Measurements from ENCODE around the gene SWT1.
A peak's percentile ranks its signal among the peaks of the same experiment; 100 is the strongest.

Gene SWT1

GRCh38 chr1:185157599-185158412 lies 839 bp downstream of the SWT1 start:
- Histone ChIP-seq H3F3A (ENCODE audit: insufficient read depth, low read length) (no peaks in the 10 kb centered on the region), H3K79me2 (ENCODE audit: insufficient read depth, low read length) (peaks cover 7% of the 10 kb centered on the region), H3K27me3 (ENCODE audit: insufficient read depth, low read length) (no peaks in the 10 kb centered on the region), H3K36me3 (ENCODE audit: insufficient read depth, low read length) (no peaks in the 10 kb centered on the region), H4K20me1 (ENCODE audit: insufficient read depth, low read length) (no peaks in the 10 kb centered on the region), H3K9me3 (ENCODE audit: low read length) (no peaks in the 10 kb centered on the region), H3K9me2 (ENCODE audit: low read depth, low read length) (no peaks in the 10 kb centered on the region), H3K27ac (ENCODE audit: low read depth, low read length, poor library complexity, severe bottlenecking) (no peak overlapping the region), H3K4me2 (ENCODE audit: low read length) (peak overlapping the region; percentile 84), H3K4me1 (ENCODE audit: insufficient read depth, low read length, severe bottlenecking) (peaks cover 22% of the 10 kb centered on the region), H3K4me3 (ENCODE audit: low read depth, low read length, poor library complexity, severe bottlenecking) (peak overlapping the region; percentile 89), H3K9ac (ENCODE audit: low read length) (peak overlapping the region; percentile 70), H2AFZ (ENCODE audit: low read length) (peak overlapping the region; percentile 44; the same call in 1 of the 2 replicates)
- TF ChIP-seq EZH2 (IDR thresholded peaks at IDR 0.05; ENCODE audit: borderline replicate concordance, low read length) = no peak

GRCh38 chr1:185158800-185159199 lies 1.8 kb downstream of the SWT1 start:
- TF ChIP-seq EZH2 (IDR thresholded peaks at IDR 0.05; ENCODE audit: borderline replicate concordance, low read length) = no peak
- H2AFZ ChIP-seq (ENCODE audit: low read length) = no peak overlapping the region
- H3K9me2 ChIP-seq (ENCODE audit: low read depth, low read length) = no peaks in the 10 kb centered on the region
- no peak overlapping the region for H3K27ac ChIP-seq (ENCODE audit: low read depth, low read length, poor library complexity, severe bottlenecking)
- H3K36me3 ChIP-seq (ENCODE audit: insufficient read depth, low read length) = no peaks in the 10 kb centered on the region
- H3K9me3 ChIP-seq (ENCODE audit: low read length) = no peaks in the 10 kb centered on the region
- H3K4me2 ChIP-seq (ENCODE audit: low read length) = no peak overlapping the region
- H4K20me1 ChIP-seq (ENCODE audit: insufficient read depth, low read length) = no peaks in the 10 kb centered on the region
- peaks cover 7% of the 10 kb centered on the region for H3K79me2 ChIP-seq (ENCODE audit: insufficient read depth, low read length)
- H3K4me1 ChIP-seq (ENCODE audit: insufficient read depth, low read length, severe bottlenecking) = peaks cover 22% of the 10 kb centered on the region
- H3F3A ChIP-seq (ENCODE audit: insufficient read depth, low read length) = no peaks in the 10 kb centered on the region
- H3K9ac ChIP-seq (ENCODE audit: low read length) = no peak overlapping the region
- no peak overlapping the region for H3K4me3 ChIP-seq (ENCODE audit: low read depth, low read length, poor library complexity, severe bottlenecking)
- no peaks in the 10 kb centered on the region for H3K27me3 ChIP-seq (ENCODE audit: insufficient read depth, low read length)

- Histone ChIP-seq H3K9me2 (ENCODE audit: low read depth, low read length) (no peaks in the 10 kb centered on the region), H3K4me1 (ENCODE audit: insufficient read depth, low read length, severe bottlenecking) (peaks cover 17% of the 10 kb centered on the region), H3K4me2 (ENCODE audit: low read length) (no peak overlapping the region), H3K4me3 (ENCODE audit: low read depth, low read length, poor library complexity, severe bottlenecking) (no peak overlapping the region), H3K36me3 (ENCODE audit: insufficient read depth, low read length) (no peaks in the 10 kb centered on the region), H3K27me3 (ENCODE audit: insufficient read depth, low read length) (no peaks in the 10 kb centered on the region), H3K9me3 (ENCODE audit: low read length) (no peaks in the 10 kb centered on the region), H3K27ac (ENCODE audit: low read depth, low read length, poor library complexity, severe bottlenecking) (no peak overlapping the region), H3K79me2 (ENCODE audit: insufficient read depth, low read length) (peaks cover 7% of the 10 kb centered on the region), H2AFZ (ENCODE audit: low read length) (no peak overlapping the region), H4K20me1 (ENCODE audit: insufficient read depth, low read length) (no peaks in the 10 kb centered on the region), H3F3A (ENCODE audit: insufficient read depth, low read length) (no peaks in the 10 kb centered on the region), H3K9ac (ENCODE audit: low read length) (no peak overlapping the region)
- no peak for TF ChIP-seq EZH2 (IDR thresholded peaks at IDR 0.05; ENCODE audit: borderline replicate concordance, low read length)
- no peak for TF ChIP-seq CTCF (IDR thresholded peaks at IDR 0.05; ENCODE audit: low read length)
Measured at GRCh38 chr1:185159966-185160365, 3.0 kb downstream of the SWT1 start.

- Histone ChIP-seq H3K36me3 (ENCODE audit: insufficient read depth, low read length) (no peaks in the 10 kb centered on the region), H3K4me1 (ENCODE audit: insufficient read depth, low read length, severe bottlenecking) (peaks cover 7% of the 10 kb centered on the region), H3F3A (ENCODE audit: insufficient read depth, low read length) (no peaks in the 10 kb centered on the region), H3K27me3 (ENCODE audit: insufficient read depth, low read length) (no peaks in the 10 kb centered on the region), H2AFZ (ENCODE audit: low read length) (no peak overlapping the region), H3K9me3 (ENCODE audit: low read length) (no peaks in the 10 kb centered on the region), H4K20me1 (ENCODE audit: insufficient read depth, low read length) (no peaks in the 10 kb centered on the region), H3K27ac (ENCODE audit: low read depth, low read length, poor library complexity, severe bottlenecking) (no peak overlapping the region), H3K4me2 (ENCODE audit: low read length) (no peak overlapping the region), H3K79me2 (ENCODE audit: insufficient read depth, low read length) (no peaks in the 10 kb centered on the region), H3K9me2 (ENCODE audit: low read depth, low read length) (no peaks in the 10 kb centered on the region), H3K9ac (ENCODE audit: low read length) (no peak overlapping the region), H3K4me3 (ENCODE audit: low read depth, low read length, poor library complexity, severe bottlenecking) (no peak overlapping the region)
- TF ChIP-seq CTCF (IDR thresholded peaks at IDR 0.05; ENCODE audit: low read length) (no peak), EZH2 (IDR thresholded peaks at IDR 0.05; ENCODE audit: borderline replicate concordance, low read length) (no peak)
Measured at GRCh38 chr1:185162491-185162890, 5.5 kb downstream of the SWT1 start.
